Memory B cell (primary cell): ENCODE measurements around the gene TMEM207.

Experiments used
- ATAC-seq: fragments of 150-1000 bp; cut with Tn5 transposase; 2 replicates; pipeline ENCODE4 v1.10.0; 2021; ENCODE audit warnings: low read depth, mild to moderate bottlenecking, moderate library complexity
- DNase-seq, 2 donors: peaks; one replicate each; pipeline ENCODE4 v3.0.0; 2022; ENCODE audit warnings: low spot score in 2 of 2
- H3K27ac Mint-ChIP-seq: one replicate; pipeline ENCODE4 v1.8.0; 2022; ENCODE audit warnings: mild to moderate bottlenecking, moderate library complexity, mixed read lengths
- H3K27me3 Mint-ChIP-seq: one replicate; pipeline ENCODE4 v1.8.0; 2022; ENCODE audit warnings: mixed read lengths
- H3K36me3 Mint-ChIP-seq: one replicate; pipeline ENCODE4 v1.8.0; 2022; ENCODE audit warnings: mild to moderate bottlenecking, mixed read lengths
- H3K4me1 Mint-ChIP-seq: one replicate; pipeline ENCODE4 v1.8.0; 2022; ENCODE audit warnings: mixed read lengths
- H3K4me3 Mint-ChIP-seq: one replicate; pipeline ENCODE4 v1.8.0; 2022; ENCODE audit warnings: mild to moderate bottlenecking, moderate library complexity, mixed read lengths
- H3K9me3 Mint-ChIP-seq: one replicate; pipeline ENCODE4 v1.8.0; 2022; ENCODE audit warnings: mixed read lengths

The TMEM207 gene

DNA sequence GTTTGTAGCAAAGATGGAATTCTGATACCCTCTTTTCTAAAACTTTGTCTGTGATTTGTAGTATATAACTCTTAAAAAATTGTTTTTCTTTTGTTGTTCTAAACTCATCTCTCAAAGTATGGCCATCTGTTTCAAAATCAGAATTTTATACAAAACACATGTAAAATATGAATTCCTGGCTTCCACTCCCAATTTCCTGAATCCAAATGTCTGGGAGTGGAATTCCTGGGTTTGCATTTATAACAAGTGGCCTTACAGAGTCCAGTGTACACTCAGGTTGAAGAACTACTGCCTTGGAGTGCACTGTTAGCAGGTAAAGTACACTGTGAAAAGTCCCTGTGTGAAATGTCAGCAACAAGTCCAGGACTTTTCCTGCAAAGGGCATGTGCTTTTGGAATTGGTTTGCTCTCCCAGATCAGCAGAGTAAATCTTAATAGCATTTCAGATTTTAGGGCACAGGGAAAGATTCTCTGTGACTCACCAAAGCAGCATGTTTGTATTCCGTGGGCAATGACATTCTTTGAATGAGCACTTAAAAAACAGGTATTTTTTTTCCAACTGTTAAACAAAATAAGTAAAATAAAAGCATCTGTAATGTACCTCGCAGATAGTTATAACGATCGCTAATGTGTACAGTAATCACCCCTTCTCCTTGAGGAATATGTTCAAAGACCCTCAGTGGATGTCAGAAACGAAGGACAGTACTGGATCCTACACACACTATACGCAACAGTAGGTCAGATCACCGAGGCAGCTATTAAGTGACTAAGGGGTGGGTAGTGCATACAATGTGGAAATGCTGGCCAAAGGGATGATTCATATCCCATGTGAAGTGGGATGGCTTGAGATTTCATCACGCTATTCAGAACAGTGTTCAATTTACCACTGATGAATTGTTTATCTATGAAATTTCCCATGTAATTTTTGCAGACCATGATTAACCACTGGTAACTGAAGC, 63.7 kb downstream of the TMEM207 start:
- no peak for ATAC-seq
- Mint-ChIP-seq H3K4me3 (no peak overlapping the region), H3K36me3 (no peaks in the 10 kb centered on the region), H3K9me3 (no peaks in the 10 kb centered on the region), H3K4me1 (no peaks in the 10 kb centered on the region), H3K27me3 (peaks cover 3% of the 10 kb centered on the region), H3K27ac (no peak overlapping the region)
- DNase-seq = no peak

DNA sequence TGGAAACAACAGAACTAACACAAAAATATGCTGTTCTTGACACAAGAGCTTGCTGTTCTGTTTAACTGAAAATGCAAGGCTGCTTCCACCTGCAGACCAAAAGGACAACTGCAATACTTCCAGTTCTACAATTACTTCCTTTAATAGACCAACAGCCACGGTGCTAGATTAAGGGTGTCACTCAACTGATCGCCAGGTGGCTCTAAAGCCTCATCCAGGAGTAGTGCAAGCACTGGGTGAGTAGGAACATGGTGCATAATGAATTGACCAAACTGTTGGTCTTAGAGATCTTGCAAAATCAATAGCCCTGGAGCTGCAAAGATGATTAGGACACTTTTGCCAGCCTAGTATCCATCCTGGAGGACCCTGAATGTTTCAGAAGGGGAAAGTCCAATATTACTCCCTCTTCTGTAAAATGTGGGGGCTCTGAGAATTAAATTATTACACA, 65.4 kb downstream of the TMEM207 start:
- Mint-ChIP-seq H3K27ac (no peak overlapping the region), H3K9me3 (peaks cover 2% of the 10 kb centered on the region), H3K4me1 (no peaks in the 10 kb centered on the region), H3K27me3 (peaks cover 3% of the 10 kb centered on the region), H3K4me3 (no peak overlapping the region), H3K36me3 (no peaks in the 10 kb centered on the region)
- no peak for DNase-seq
- ATAC-seq = peak; percentile 47

DNA sequence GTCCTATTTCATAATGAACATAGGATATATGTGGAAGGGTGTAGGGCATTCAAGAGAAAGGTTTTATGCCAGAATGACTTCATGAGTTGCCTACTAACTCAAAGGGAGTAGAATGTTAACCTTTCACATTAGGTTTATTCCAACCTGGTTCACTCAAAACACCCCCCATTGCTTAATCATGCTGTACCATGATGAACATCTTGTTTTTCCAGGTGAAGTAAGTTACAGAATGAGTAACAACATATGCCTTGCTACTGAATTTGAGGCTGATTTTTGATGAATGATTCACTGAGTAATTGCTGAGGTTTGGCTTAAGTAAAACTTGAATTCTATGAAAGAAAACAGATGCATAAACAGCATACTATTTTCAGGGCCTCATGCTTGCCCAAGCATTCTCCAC, 67.6 kb downstream of the TMEM207 start:
- DNase-seq (no peak), ATAC-seq (no peak)
- H3K36me3 Mint-ChIP-seq = no peaks in the 10 kb centered on the region
- peaks cover 4% of the 10 kb centered on the region for H3K27me3 Mint-ChIP-seq
- no peaks in the 10 kb centered on the region for H3K4me1 Mint-ChIP-seq
- H3K4me3 Mint-ChIP-seq = no peak overlapping the region
- peaks cover 2% of the 10 kb centered on the region for H3K9me3 Mint-ChIP-seq
- H3K27ac Mint-ChIP-seq = no peak overlapping the region

DNA sequence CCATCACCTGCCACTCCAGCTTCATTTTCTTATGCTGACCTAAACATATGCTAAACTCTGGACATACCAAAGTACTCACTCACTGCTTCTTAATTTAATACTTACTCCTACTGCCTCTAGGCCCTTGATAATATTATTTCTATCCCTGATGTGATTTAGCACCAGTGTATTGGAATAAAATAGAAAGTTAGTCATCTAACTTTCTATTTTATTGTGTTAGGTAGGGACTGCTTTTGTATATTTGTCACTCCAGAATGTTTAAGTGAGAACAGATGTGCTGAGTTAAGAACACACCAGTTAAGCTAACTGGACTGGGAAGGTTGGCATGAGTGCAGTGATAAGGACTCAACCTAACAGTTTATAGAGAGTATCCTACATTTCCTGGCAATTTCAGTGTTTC, 68.3 kb downstream of the TMEM207 start:
- Mint-ChIP-seq H3K36me3 (no peaks in the 10 kb centered on the region), H3K9me3 (peaks cover 2% of the 10 kb centered on the region), H3K4me1 (no peaks in the 10 kb centered on the region), H3K4me3 (no peak overlapping the region), H3K27ac (no peak overlapping the region), H3K27me3 (peaks cover 4% of the 10 kb centered on the region)
- no peak for DNase-seq
- no peak for ATAC-seq

DNA sequence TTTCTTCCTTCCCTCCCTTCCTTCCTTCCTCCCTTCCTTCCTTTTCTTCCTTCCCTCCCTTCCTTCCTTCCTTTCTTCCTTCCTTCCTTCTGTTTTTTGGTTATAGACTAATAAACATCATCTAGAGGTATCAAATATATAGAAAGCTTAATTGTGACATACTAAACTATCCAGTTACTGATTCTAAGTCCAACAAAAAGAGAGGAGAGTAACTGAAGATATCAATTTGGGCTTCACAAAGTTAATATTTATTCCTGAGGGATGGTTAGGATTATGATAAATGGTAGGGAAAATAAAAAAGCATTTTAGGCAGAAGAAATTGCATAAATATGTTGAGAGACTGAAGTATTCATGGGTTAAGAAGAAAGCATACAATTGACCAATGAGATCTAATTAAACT, 69.5 kb downstream of the TMEM207 start:
- Mint-ChIP-seq H3K4me1 (no peaks in the 10 kb centered on the region), H3K36me3 (no peaks in the 10 kb centered on the region), H3K27ac (no peak overlapping the region), H3K27me3 (peaks cover 2% of the 10 kb centered on the region), H3K4me3 (no peak overlapping the region), H3K9me3 (peaks cover 2% of the 10 kb centered on the region)
- ATAC-seq (no peak), DNase-seq (no peak)
